Endothelial cell of umbilical vein (primary cell): ENCODE results near the gene ARID3B. TPM values are rescaled to one million over a fixed set of nuclear protein-coding genes. Genes with fewer than 3 reads are reported as not detected.

Source experiments
- BruUV-seq: library from RNA; stranded (reverse); fragments of 400-500 nt; replicated peaks from 2 replicates; lab custom pipeline; 2021; lab: Mats Ljungman, UMichigan
- CTCF ChIA-PET: fragments of 300-600, 350-600 bp; sonication (Branson Sonifier 250); formaldehyde crosslinking; loops from one replicate; lab custom pipeline; 2021; ENCODE audit warnings: antibody characterized with exemption, inconsistent platforms; lab: Charles Lee
- POLR2A ChIA-PET: fragments of 300-600, 350-600 bp; sonication (Branson Sonifier 250); formaldehyde crosslinking; loops from one replicate; lab custom pipeline; 2021; ENCODE audit warnings: antibody characterized with exemption, inconsistent platforms; lab: Charles Lee
- DNase-seq: peaks from one replicate; pipeline ENCODE4 v3.0.0-alpha.2; 2011; ENCODE audit warnings: low read depth, low spot score
- FAIRE-seq: peaks from 2 replicates; lab custom pipeline; 2011; peaks lifted over from hg19 to GRCh38; lab: Jason Lieb, UNC
- H2AFZ ChIP-seq: 2 replicates; pipeline ENCODE4 v1.6.0; 2012; ENCODE audit warnings: low read depth, low read length, control low read depth, inconsistent platforms
- H3K27ac ChIP-seq: 2 replicates; pipeline ENCODE4 v1.5.1; 2011; ENCODE audit warnings: low read depth, mild to moderate bottlenecking, control low read depth, low read length, moderate library complexity; ENCODE audit not compliant: insufficient read depth
- H3K27me3 ChIP-seq, 2 experiments: 2 replicates each; pipeline versions ENCODE4 v1.6.0 to v1.6.1; 2011; ENCODE audit warnings: low read length in 2 of 2, mixed read lengths in 1 of 2; ENCODE audit not compliant: control insufficient read depth in 2 of 2, insufficient read depth in 2 of 2
- H3K36me3 ChIP-seq, 2 experiments: 2 replicates in 1 of 2; 3 replicates in 1 of 2; pipeline ENCODE4 v1.5.1; 2011; ENCODE audit warnings: low read length in 2 of 2, mild to moderate bottlenecking in 1 of 2, moderate library complexity in 1 of 2; ENCODE audit not compliant: control insufficient read depth in 2 of 2, insufficient read depth in 2 of 2; ENCODE audit errors: extremely low read depth in 1 of 2
- H3K4me1 ChIP-seq: 3 replicates; pipeline ENCODE4 v1.5.1; 2011; ENCODE audit warnings: mild to moderate bottlenecking, low read length; ENCODE audit not compliant: control insufficient read depth, insufficient read depth; ENCODE audit errors: extremely low read depth
- H3K4me2 ChIP-seq: 2 replicates; pipeline ENCODE4 v1.6.1; 2011; ENCODE audit warnings: low read length, control low read depth, mixed read lengths; ENCODE audit not compliant: insufficient read depth
- H3K4me3 ChIP-seq, 3 experiments: fragments of 200-600 bp in 1 of 3; sonication (generic), shearing (Covaris generic) in 1 of 3; replicated peaks in 1 of 3; 2 replicates each; pipeline ENCODE4 v1.5.1; 2011 to 2016; ENCODE audit warnings: control low read depth in 3 of 3, low read length in 3 of 3, mild to moderate bottlenecking in 2 of 3, inconsistent platforms in 1 of 3, low read depth in 1 of 3, moderate library complexity in 1 of 3; ENCODE audit not compliant: insufficient read depth in 1 of 3
- H3K79me2 ChIP-seq: 2 replicates; pipeline ENCODE4 v1.6.0; 2012; ENCODE audit warnings: low read length, inconsistent platforms; ENCODE audit not compliant: control insufficient read depth, insufficient read depth
- H3K9ac ChIP-seq: replicated peaks from 2 replicates; pipeline ENCODE3; 2011; ENCODE audit warnings: low read length, control low read depth; ENCODE audit not compliant: insufficient read depth; ENCODE audit errors: extremely low read depth
- H3K9me1 ChIP-seq: replicated peaks from 3 replicates; pipeline ENCODE4 v1.6.0; 2011; ENCODE audit warnings: mild to moderate bottlenecking, low read length; ENCODE audit not compliant: control insufficient read depth, insufficient read depth; ENCODE audit errors: extremely low read depth
- H3K9me3 ChIP-seq: replicated peaks from 2 replicates; pipeline ENCODE4 v1.5.1; 2012; ENCODE audit warnings: low read length, inconsistent platforms; ENCODE audit not compliant: control insufficient read depth, insufficient read depth
- H4K20me1 ChIP-seq: replicated peaks from 2 replicates; pipeline ENCODE3; 2011; ENCODE audit warnings: mild to moderate bottlenecking, low read length; ENCODE audit not compliant: control insufficient read depth, insufficient read depth; ENCODE audit errors: extremely low read depth
- EZH2 ChIP-seq: IDR thresholded peaks from 2 replicates; pipeline ENCODE4 v1.6.1; 2012; ENCODE audit warnings: borderline replicate concordance, low read depth, mild to moderate bottlenecking, moderate library complexity, low read length, inconsistent platforms; ENCODE audit not compliant: severe bottlenecking
- FOS ChIP-seq: IDR thresholded peaks from 2 replicates; pipeline ENCODE4 v1.6.1; 2011; ENCODE audit warnings: mild to moderate bottlenecking, low read length, moderate library complexity, borderline replicate concordance; ENCODE audit not compliant: insufficient read depth
- GATA2 ChIP-seq: IDR thresholded peaks from 2 replicates; pipeline ENCODE4 v1.7.0; 2011; ENCODE audit warnings: low read depth, mild to moderate bottlenecking, moderate library complexity, mixed read lengths, low read length; ENCODE audit not compliant: insufficient read length, insufficient read depth
- JUN ChIP-seq: IDR thresholded peaks from 2 replicates; pipeline ENCODE4 v1.6.1; 2011; ENCODE audit warnings: borderline replicate concordance, low read depth; ENCODE audit not compliant: insufficient read length, insufficient read depth
- MAX ChIP-seq: IDR thresholded peaks from 2 replicates; pipeline ENCODE4 v1.6.1; 2011; ENCODE audit not compliant: insufficient read depth, insufficient read length
- MYC ChIP-seq: IDR thresholded peaks from one replicate; pipeline ENCODE4 v1.6.1; 2011; ENCODE audit warnings: mild to moderate bottlenecking, low read depth, low read length
- POLR2A ChIP-seq: IDR thresholded peaks from 2 replicates; pipeline ENCODE4 v1.6.1; 2012; ENCODE audit warnings: low read depth, mild to moderate bottlenecking, control low read depth, low read length
- POLR2AphosphoS5 ChIP-seq: IDR thresholded peaks from 2 replicates; pipeline ENCODE4 v1.6.1; 2012; ENCODE audit warnings: low read depth, mild to moderate bottlenecking, control low read depth, low read length, moderate library complexity; ENCODE audit not compliant: insufficient read depth
- dilution Hi-C: fragments of 300-500 bp; cut with MboI; formaldehyde crosslinking; loops from one replicate; pipeline ENCODE4 v1.15.0; 2019; ENCODE audit warnings: low sequenced_read_pairs; ENCODE audit not compliant: extremely low pct_ligation_motif_present
- intact Hi-C: fragments of 100-400 bp; cut with micrococcal nuclease; formaldehyde crosslinking; loops from one replicate; pipeline ENCODE4 v1.10.0; 2022
- polyA plus RNA-seq, 4 experiments: library from polyadenylated mRNA; depleted of rRNA in 3 of 4; stranded (reverse) in 3 of 4; unstranded in 1 of 4; fragments of >200 nt; gene quantifications; 2 replicates each; pipeline versions ENCODE4 v1.2.1 to v1.2.3, GENCODE V29; 2011 to 2012; ENCODE audit warnings: missing spikeins in 1 of 4
- total RNA-seq: library from RNA; stranded (reverse); gene quantifications from 2 replicates; pipeline ENCODE4 v1.2.3, GENCODE V29; 2021
- TF ChIP-seq, protein P1 (sequence below), 2 donors: IDR thresholded peaks; 1 replicate in 1 of 2; 2 replicates in 1 of 2; pipeline ENCODE4 v1.5.1; 2011; ENCODE audit warnings: low read length in 2 of 2, mild to moderate bottlenecking in 2 of 2, moderate library complexity in 2 of 2, control low read depth in 1 of 2, inconsistent platforms in 1 of 2, low read depth in 1 of 2; ENCODE audit not compliant: insufficient read depth in 1 of 2; ENCODE audit errors: extremely low read depth in 1 of 2

ARID3B gene
- total and polyA plus RNA-seq, 2 donors (not counting 3 experiments of a cell fraction or from before 2014, with no cell fraction given) = 6.2 to 10.0 TPM

GRCh38 chr15:74618841-74619596, 78.0 kb downstream of the ARID3B start:
- Histone ChIP-seq H3K4me2 (no peak overlapping the region), H3K9me1 (no peaks in the 10 kb centered on the region), H3K4me1 (peaks cover 9% of the 10 kb centered on the region), H3K79me2 (peaks cover 60% of the 10 kb centered on the region), H3K27ac (no peak overlapping the region), H3K36me3 (peaks cover 20 to 44% of the 10 kb centered on the region in 2 experiments), H3K4me3 (no peak overlapping the region), H2AFZ (no peak overlapping the region), H3K27me3 (no peaks in the 10 kb centered on the region), H3K9me3 (no peaks in the 10 kb centered on the region), H4K20me1 (peaks cover 8% of the 10 kb centered on the region), H3K9ac (no peak overlapping the region)
- intact Hi-C loops = no loop called here
- dilution Hi-C loops = no loop called here
- ChIA-PET CTCF (interaction anchor here (0.7 to 8.4 kb wide), 5 partner anchors 14 to 162 kb away, joined by 3 to 82 read pairs (median 4); no protein-coding TSS in a partner anchor), POLR2A (no interaction called here)
- TF ChIP-seq FOS (no peak), JUN (no peak), POLR2AphosphoS5 (no peak), GATA2 (no peak), MYC (no peak), MAX (no peak), EZH2 (no peak), POLR2A (no peak)
- TF ChIP-seq, protein P1, sequence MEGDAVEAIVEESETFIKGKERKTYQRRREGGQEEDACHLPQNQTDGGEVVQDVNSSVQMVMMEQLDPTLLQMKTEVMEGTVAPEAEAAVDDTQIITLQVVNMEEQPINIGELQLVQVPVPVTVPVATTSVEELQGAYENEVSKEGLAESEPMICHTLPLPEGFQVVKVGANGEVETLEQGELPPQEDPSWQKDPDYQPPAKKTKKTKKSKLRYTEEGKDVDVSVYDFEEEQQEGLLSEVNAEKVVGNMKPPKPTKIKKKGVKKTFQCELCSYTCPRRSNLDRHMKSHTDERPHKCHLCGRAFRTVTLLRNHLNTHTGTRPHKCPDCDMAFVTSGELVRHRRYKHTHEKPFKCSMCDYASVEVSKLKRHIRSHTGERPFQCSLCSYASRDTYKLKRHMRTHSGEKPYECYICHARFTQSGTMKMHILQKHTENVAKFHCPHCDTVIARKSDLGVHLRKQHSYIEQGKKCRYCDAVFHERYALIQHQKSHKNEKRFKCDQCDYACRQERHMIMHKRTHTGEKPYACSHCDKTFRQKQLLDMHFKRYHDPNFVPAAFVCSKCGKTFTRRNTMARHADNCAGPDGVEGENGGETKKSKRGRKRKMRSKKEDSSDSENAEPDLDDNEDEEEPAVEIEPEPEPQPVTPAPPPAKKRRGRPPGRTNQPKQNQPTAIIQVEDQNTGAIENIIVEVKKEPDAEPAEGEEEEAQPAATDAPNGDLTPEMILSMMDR (IDR thresholded peaks at IDR 0.05; ENCODE audit: extremely low read depth in 1 of 2, insufficient read depth in 1 of 2, low read depth in 1 of 2, low read length in 2 of 2) = no peak
- DNase-seq (no peak), FAIRE-seq (no peak)
- no TSS peak for BruUV-seq
